HepG2 (cell line): ENCODE measurements around the gene GPD1. TPM values are rescaled to one million over a fixed set of nuclear protein-coding genes. Genes with fewer than 3 reads are reported as not detected.

Experiments used
- ARID5B ChIP-seq: IDR thresholded peaks from 2 replicates; pipeline ENCODE4 v1.4.0; 2020; ENCODE audit warnings: mild to moderate bottlenecking, missing genetic modification reagents
- ATF7-NPFF ChIP-seq: sonication (generic); formaldehyde crosslinking; IDR thresholded peaks from 2 replicates; pipeline ENCODE4 v1.8.1; 2023; ENCODE audit warnings: mild to moderate bottlenecking, low read depth, missing genetic modification reagents, moderate library complexity
- GMEB2 ChIP-seq: IDR thresholded peaks from 2 replicates; pipeline ENCODE4 v1.6.1; 2016; ENCODE audit warnings: missing biosample characterization, missing genetic modification reagents, low read depth
- HOXA5 ChIP-seq: sonication (generic); formaldehyde crosslinking; IDR thresholded peaks from 2 replicates; pipeline ENCODE4 v1.4.0; 2020; ENCODE audit warnings: missing genetic modification reagents
- NFATC3 ChIP-seq: sonication (generic); formaldehyde crosslinking; IDR thresholded peaks from 2 replicates; pipeline ENCODE4 v1.5.1; 2020; ENCODE audit warnings: mild to moderate bottlenecking, missing genetic modification reagents
- POLR2G ChIP-seq: fragments of 200-400 bp; formaldehyde crosslinking; IDR thresholded peaks from 2 replicates; pipeline ENCODE4 v1.6.1; 2018; ENCODE audit warnings: mild to moderate bottlenecking, low read depth, low read length, moderate library complexity
- SOX5 ChIP-seq: IDR thresholded peaks from 2 replicates; pipeline ENCODE4 v1.6.1; 2016; ENCODE audit warnings: borderline replicate concordance
- TFDP2 ChIP-seq: sonication (generic); formaldehyde crosslinking; IDR thresholded peaks from 2 replicates; pipeline ENCODE4 v1.4.0; 2020; ENCODE audit warnings: missing genetic modification reagents
- ZBTB7B ChIP-seq: sonication (generic); formaldehyde crosslinking; IDR thresholded peaks from 2 replicates; pipeline ENCODE4 v1.4.0; 2020; ENCODE audit warnings: missing genetic modification reagents
- ZNF12 ChIP-seq: sonication (generic); formaldehyde crosslinking; IDR thresholded peaks from 2 replicates; pipeline ENCODE4 v1.5.0; 2020; ENCODE audit warnings: missing genetic modification reagents
- ZNF318 ChIP-seq: sonication (generic); formaldehyde crosslinking; IDR thresholded peaks from 2 replicates; pipeline ENCODE4 v1.4.0; 2020; ENCODE audit warnings: mild to moderate bottlenecking, missing genetic modification reagents
- ZNF333 ChIP-seq: sonication (generic); formaldehyde crosslinking; IDR thresholded peaks from 2 replicates; pipeline ENCODE4 v1.4.0; 2020; ENCODE audit warnings: mild to moderate bottlenecking, missing genetic modification reagents, borderline replicate concordance
- ZNF34 ChIP-seq: sonication (generic); formaldehyde crosslinking; IDR thresholded peaks from 2 replicates; pipeline ENCODE4 v1.4.0; 2020; ENCODE audit warnings: mild to moderate bottlenecking, missing genetic modification reagents, borderline replicate concordance
- ZNF709 ChIP-seq: sonication (generic); formaldehyde crosslinking; IDR thresholded peaks from 2 replicates; pipeline ENCODE4 v1.5.0; 2020; ENCODE audit warnings: mild to moderate bottlenecking, missing genetic modification reagents
- ZNF879 ChIP-seq: sonication (generic); formaldehyde crosslinking; IDR thresholded peaks from 2 replicates; pipeline ENCODE4 v1.8.1; 2023; ENCODE audit warnings: missing genetic modification reagents
- polyA plus RNA-seq, 8 experiments: library from polyadenylated mRNA; depleted of rRNA in 3 of 8; stranded (reverse) in 7 of 8; unstranded in 1 of 8; fragments of >200 nt; fragmentation: Illumina TruSeq in 4 of 8; extraction: Trizol in 4 of 8; gene quantifications; 2 replicates each; pipeline versions ENCODE4 v1.2.1 to v1.2.3, GENCODE V29; 2011 to 2016; ENCODE audit warnings: low read depth in 4 of 8, missing spikeins in 1 of 8, mixed read lengths in 1 of 8; ENCODE audit not compliant: insufficient read depth in 1 of 8
- total RNA-seq, 5 experiments: library from RNA; depleted of rRNA; stranded (reverse); fragments of >200 nt; fragmentation: Illumina TruSeq; extraction: Trizol; gene quantifications; 2 replicates each; pipeline ENCODE4 v1.2.3, GENCODE V29; 2016; ENCODE audit warnings: low read depth in 1 of 5

GPD1 gene
- total and polyA plus RNA-seq, 2 of the 13 experiments (the other 11 are each of a cell fraction or from before 2014, with no cell fraction given) = 3.7 to 30.6 TPM

- TF ChIP-seq ZNF318 (CRISPR knock-in tag) (no peak), ZNF333 (CRISPR knock-in tag) (no peak), ZBTB7B (CRISPR knock-in tag) (peak; percentile 55; the same call in 1 of the 2 replicates), ZNF12 (CRISPR knock-in tag) (0 out of 2 replicates have a peak, but pooled peaks have one; percentile 45), POLR2G (no peak), ZNF879 (CRISPR knock-in tag) (no peak), ZNF709 (CRISPR knock-in tag) (no peak), SOX5 (CRISPR knock-in tag) (peak; percentile 80; the same call in 1 of the 2 replicates), TFDP2 (CRISPR knock-in tag) (no peak), ZNF34 (CRISPR knock-in tag) (no peak), NFATC3 (CRISPR knock-in tag) (no peak), HOXA5 (CRISPR knock-in tag) (0 out of 2 replicates have a peak, but pooled peaks have one; percentile 37), ATF7-NPFF (CRISPR knock-in tag) (no peak), GMEB2 (CRISPR knock-in tag) (no peak), ARID5B (CRISPR knock-in tag) (peak; percentile 88)
Observed at GRCh38 chr12:50082644-50083043, 21.2 kb upstream of the GPD1 start (continued).
